HepG2 (cell line): Measurements from ENCODE around the gene RPUSD3. TPM values are rescaled to one million over a fixed set of nuclear protein-coding genes. Genes with fewer than 3 reads are reported as not detected.

Experiments
- CREM ChIP-seq, 2 experiments: sonication (generic) in 1 of 2; formaldehyde crosslinking in 1 of 2; IDR thresholded peaks; 2 replicates each; pipeline versions ENCODE4 v1.4.0 to v1.6.1; 2016 to 2020; ENCODE audit warnings: antibody characterized with exemption in 1 of 2, mild to moderate bottlenecking in 1 of 2, missing genetic modification reagents in 1 of 2
- DMTF1 ChIP-seq: sonication (generic); formaldehyde crosslinking; IDR thresholded peaks from 2 replicates; pipeline ENCODE4 v1.4.0; 2020; ENCODE audit warnings: mild to moderate bottlenecking, missing genetic modification reagents
- EP300 ChIP-seq, 3 experiments: sonication (generic) in 1 of 3; formaldehyde crosslinking in 1 of 3; IDR thresholded peaks; 2 replicates each; pipeline versions ENCODE4 v1.5.1 to v1.6.1; 2011 to 2020; ENCODE audit warnings: low read depth in 2 of 3, low read length in 2 of 3, borderline replicate concordance in 1 of 3, improper control_type of control experiment in 1 of 3, mild to moderate bottlenecking in 1 of 3, missing genetic modification reagents in 1 of 3, moderate library complexity in 1 of 3
- ERF ChIP-seq: IDR thresholded peaks from 2 replicates; pipeline ENCODE4 v1.6.1; 2018; ENCODE audit warnings: missing biosample characterization, missing genetic modification reagents
- ESRRA ChIP-seq: sonication (generic); formaldehyde crosslinking; IDR thresholded peaks from 2 replicates; pipeline ENCODE4 v1.5.1; 2020; ENCODE audit warnings: mild to moderate bottlenecking, low read depth, missing genetic modification reagents
- FOSL2 ChIP-seq: sonication (generic); formaldehyde crosslinking; IDR thresholded peaks from 2 replicates; pipeline ENCODE4 v1.4.0; 2020; ENCODE audit warnings: missing genetic modification reagents
- FOXK1 ChIP-seq: sonication (generic); formaldehyde crosslinking; IDR thresholded peaks from 2 replicates; pipeline ENCODE4 v1.4.0; 2020; ENCODE audit warnings: low read depth, missing genetic modification reagents, borderline replicate concordance
- IRF2 ChIP-seq: IDR thresholded peaks from 2 replicates; pipeline ENCODE4 v1.6.1; 2018; ENCODE audit warnings: missing genetic modification reagents, missing compliant biosample characterization
- JUND ChIP-seq: sonication (generic); formaldehyde crosslinking; IDR thresholded peaks from 2 replicates; pipeline ENCODE4 v1.8.0; 2022; ENCODE audit warnings: mild to moderate bottlenecking, missing genetic modification reagents
- KAT8 ChIP-seq: IDR thresholded peaks from 2 replicates; pipeline ENCODE4 v1.6.1; 2016; ENCODE audit warnings: missing genetic modification reagents, missing compliant biosample characterization
- MAZ ChIP-seq, 2 experiments: sonication (generic) in 1 of 2; formaldehyde crosslinking in 1 of 2; IDR thresholded peaks; 2 replicates each; pipeline versions ENCODE4 v1.5.0 to v1.6.1; 2012 to 2020; ENCODE audit warnings: low read depth in 2 of 2, mild to moderate bottlenecking in 2 of 2, borderline replicate concordance in 1 of 2, improper control_type of control experiment in 1 of 2, low read length in 1 of 2, missing genetic modification reagents in 1 of 2, moderate library complexity in 1 of 2
- MXD4 ChIP-seq: IDR thresholded peaks from 2 replicates; pipeline ENCODE4 v1.6.1; 2016; ENCODE audit warnings: mild to moderate bottlenecking, missing biosample characterization, missing genetic modification reagents
- POLR2G ChIP-seq: fragments of 200-400 bp; formaldehyde crosslinking; IDR thresholded peaks from 2 replicates; pipeline ENCODE4 v1.6.1; 2018; ENCODE audit warnings: mild to moderate bottlenecking, low read depth, low read length, moderate library complexity
- SOX5 ChIP-seq: IDR thresholded peaks from 2 replicates; pipeline ENCODE4 v1.6.1; 2016; ENCODE audit warnings: borderline replicate concordance
- TEAD3 ChIP-seq: optimal IDR thresholded peaks from 2 replicates; pipeline ENCODE3; 2016; ENCODE audit warnings: borderline replicate concordance
- TRIM24 ChIP-seq: sonication (generic); formaldehyde crosslinking; IDR thresholded peaks from 2 replicates; pipeline ENCODE4 v1.8.0; 2022; ENCODE audit warnings: mild to moderate bottlenecking, missing genetic modification reagents
- ZBTB34 ChIP-seq: sonication (generic); formaldehyde crosslinking; IDR thresholded peaks from 2 replicates; pipeline ENCODE4 v1.8.0; 2022; ENCODE audit warnings: mild to moderate bottlenecking, missing genetic modification reagents
- ZKSCAN1 ChIP-seq: fragments of 150-350 bp; IDR thresholded peaks from 2 replicates; pipeline ENCODE4 v1.6.1; 2014; ENCODE audit warnings: low read length
- ZKSCAN8 ChIP-seq: IDR thresholded peaks from 2 replicates; pipeline ENCODE4 v1.6.1; 2016; ENCODE audit warnings: borderline replicate concordance, missing genetic modification reagents, missing compliant biosample characterization
- polyA plus RNA-seq, 8 experiments: library from polyadenylated mRNA; depleted of rRNA in 3 of 8; stranded (reverse) in 7 of 8; unstranded in 1 of 8; fragments of >200 nt; fragmentation: Illumina TruSeq in 4 of 8; extraction: Trizol in 4 of 8; gene quantifications; 2 replicates each; pipeline versions ENCODE4 v1.2.1 to v1.2.3, GENCODE V29; 2011 to 2016; ENCODE audit warnings: low read depth in 4 of 8, missing spikeins in 1 of 8, mixed read lengths in 1 of 8; ENCODE audit not compliant: insufficient read depth in 1 of 8
- total RNA-seq, 5 experiments: library from RNA; depleted of rRNA; stranded (reverse); fragments of >200 nt; fragmentation: Illumina TruSeq; extraction: Trizol; gene quantifications; 2 replicates each; pipeline ENCODE4 v1.2.3, GENCODE V29; 2016; ENCODE audit warnings: low read depth in 1 of 5
- TF ChIP-seq, protein P1 (sequence below): IDR thresholded peaks from 2 replicates; pipeline ENCODE4 v1.4.0; 2020; ENCODE audit warnings: mild to moderate bottlenecking, missing genetic modification reagents
- TF ChIP-seq, protein P2 (sequence below): IDR thresholded peaks from 2 replicates; pipeline ENCODE4 v1.6.1; 2018; ENCODE audit warnings: missing genetic modification reagents, mild to moderate bottlenecking, missing compliant biosample characterization

The RPUSD3 gene
- total and polyA plus RNA-seq, 2 of the 13 experiments (the other 11 are each of a cell fraction or from before 2014, with no cell fraction given), result 32.1 to 48.7 TPM

DNA sequence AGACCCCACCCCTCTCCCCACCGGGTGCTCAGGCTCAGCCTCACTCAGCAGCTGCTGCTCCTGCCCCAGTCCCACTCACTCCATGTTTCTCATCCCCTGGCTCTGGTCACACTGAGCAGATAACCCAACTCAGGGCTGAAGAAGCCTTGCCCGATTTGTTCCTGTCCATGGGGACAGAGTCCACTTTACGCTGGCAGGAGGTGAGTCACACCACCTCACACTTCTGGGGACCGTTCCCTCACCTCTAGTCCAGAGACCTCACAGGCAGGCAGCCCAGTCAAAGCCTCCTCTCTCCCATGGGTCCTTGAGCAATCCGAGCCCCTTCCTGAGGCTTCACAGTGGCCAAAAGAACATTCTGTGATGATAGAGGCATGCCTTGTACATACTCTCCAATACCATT lies 34.9 kb upstream of the RPUSD3 start (continued):
- TF ChIP-seq JUND (CRISPR knock-in tag), result peak; percentile 91
- TF ChIP-seq ERF (CRISPR knock-in tag), result 0 out of 2 replicates have a peak, but pooled peaks have one; percentile 55
- TF ChIP-seq KAT8 (CRISPR knock-in tag), result 0 out of 2 replicates have a peak, but pooled peaks have one; percentile 41
- TF ChIP-seq FOXK1 (CRISPR knock-in tag), result 0 out of 2 replicates have a peak, but pooled peaks have one; percentile 13
- TF ChIP-seq SOX5 (CRISPR knock-in tag), result peak; percentile 55; the same call in 1 of the 2 replicates
- TF ChIP-seq DMTF1 (CRISPR knock-in tag), result no peak
- 0 out of 2 replicates have a peak, but pooled peaks have one; percentile 35 for TF ChIP-seq ESRRA (CRISPR knock-in tag)
- no peak for TF ChIP-seq ZKSCAN1
- TF ChIP-seq ZKSCAN8, result peak; percentile 43; the same call in 1 of the 2 replicates
- TF ChIP-seq IRF2 (CRISPR knock-in tag), result 0 out of 2 replicates have a peak, but pooled peaks have one; percentile 32
- no peak for TF ChIP-seq ZBTB34
- TF ChIP-seq FOSL2 (CRISPR knock-in tag), result peak; percentile 98
- no peak; the same call in 1 of the 2 replicates for TF ChIP-seq MAZ (IDR thresholded peaks at IDR 0.05; ENCODE audit: borderline replicate concordance, low read depth, low read length)
- TF ChIP-seq MAZ (CRISPR knock-in tag; IDR thresholded peaks at IDR 0.05; ENCODE audit: low read depth), result peak; percentile 54; the same call in 1 of the 2 replicates
- TF ChIP-seq, protein P1, sequence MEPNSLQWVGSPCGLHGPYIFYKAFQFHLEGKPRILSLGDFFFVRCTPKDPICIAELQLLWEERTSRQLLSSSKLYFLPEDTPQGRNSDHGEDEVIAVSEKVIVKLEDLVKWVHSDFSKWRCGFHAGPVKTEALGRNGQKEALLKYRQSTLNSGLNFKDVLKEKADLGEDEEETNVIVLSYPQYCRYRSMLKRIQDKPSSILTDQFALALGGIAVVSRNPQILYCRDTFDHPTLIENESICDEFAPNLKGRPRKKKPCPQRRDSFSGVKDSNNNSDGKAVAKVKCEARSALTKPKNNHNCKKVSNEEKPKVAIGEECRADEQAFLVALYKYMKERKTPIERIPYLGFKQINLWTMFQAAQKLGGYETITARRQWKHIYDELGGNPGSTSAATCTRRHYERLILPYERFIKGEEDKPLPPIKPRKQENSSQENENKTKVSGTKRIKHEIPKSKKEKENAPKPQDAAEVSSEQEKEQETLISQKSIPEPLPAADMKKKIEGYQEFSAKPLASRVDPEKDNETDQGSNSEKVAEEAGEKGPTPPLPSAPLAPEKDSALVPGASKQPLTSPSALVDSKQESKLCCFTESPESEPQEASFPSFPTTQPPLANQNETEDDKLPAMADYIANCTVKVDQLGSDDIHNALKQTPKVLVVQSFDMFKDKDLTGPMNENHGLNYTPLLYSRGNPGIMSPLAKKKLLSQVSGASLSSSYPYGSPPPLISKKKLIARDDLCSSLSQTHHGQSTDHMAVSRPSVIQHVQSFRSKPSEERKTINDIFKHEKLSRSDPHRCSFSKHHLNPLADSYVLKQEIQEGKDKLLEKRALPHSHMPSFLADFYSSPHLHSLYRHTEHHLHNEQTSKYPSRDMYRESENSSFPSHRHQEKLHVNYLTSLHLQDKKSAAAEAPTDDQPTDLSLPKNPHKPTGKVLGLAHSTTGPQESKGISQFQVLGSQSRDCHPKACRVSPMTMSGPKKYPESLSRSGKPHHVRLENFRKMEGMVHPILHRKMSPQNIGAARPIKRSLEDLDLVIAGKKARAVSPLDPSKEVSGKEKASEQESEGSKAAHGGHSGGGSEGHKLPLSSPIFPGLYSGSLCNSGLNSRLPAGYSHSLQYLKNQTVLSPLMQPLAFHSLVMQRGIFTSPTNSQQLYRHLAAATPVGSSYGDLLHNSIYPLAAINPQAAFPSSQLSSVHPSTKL, result peak; percentile 77
- TF ChIP-seq TRIM24 (CRISPR knock-in tag), result no peak
- no peak for TF ChIP-seq MXD4
- TF ChIP-seq, protein P2, sequence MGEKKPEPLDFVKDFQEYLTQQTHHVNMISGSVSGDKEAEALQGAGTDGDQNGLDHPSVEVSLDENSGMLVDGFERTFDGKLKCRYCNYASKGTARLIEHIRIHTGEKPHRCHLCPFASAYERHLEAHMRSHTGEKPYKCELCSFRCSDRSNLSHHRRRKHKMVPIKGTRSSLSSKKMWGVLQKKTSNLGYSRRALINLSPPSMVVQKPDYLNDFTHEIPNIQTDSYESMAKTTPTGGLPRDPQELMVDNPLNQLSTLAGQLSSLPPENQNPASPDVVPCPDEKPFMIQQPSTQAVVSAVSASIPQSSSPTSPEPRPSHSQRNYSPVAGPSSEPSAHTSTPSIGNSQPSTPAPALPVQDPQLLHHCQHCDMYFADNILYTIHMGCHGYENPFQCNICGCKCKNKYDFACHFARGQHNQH (CRISPR knock-in tag), result peak; percentile 66; the same call in 1 of the 2 replicates
- TF ChIP-seq POLR2G, result peak; percentile 65
- TF ChIP-seq EP300 (IDR thresholded peaks at IDR 0.05; ENCODE audit: low read depth in 2 of 2, low read length in 2 of 2), result peak in 1 of 2 experiments; percentile 38; a peak in 1 of 4 replicates
- no peak for TF ChIP-seq EP300 (CRISPR knock-in tag; IDR thresholded peaks at IDR 0.05; ENCODE audit: borderline replicate concordance)
- peak; percentile 40 for TF ChIP-seq TEAD3 (CRISPR knock-in tag)
- peak; percentile 28; the same call in 1 of the 2 replicates for TF ChIP-seq CREM (IDR thresholded peaks at IDR 0.05)
- TF ChIP-seq CREM (CRISPR knock-in tag; IDR thresholded peaks at IDR 0.05), result no peak
